ENCODE measurements around the gene FES. TPM values are rescaled to one million over a fixed set of nuclear protein-coding genes. Genes with fewer than 3 reads are reported as not detected.
A peak's percentile ranks its signal among the peaks of the same experiment; 100 is the strongest.
"Not testable (repeated sequence)": the region's sequence is repeated elsewhere in the genome, so short reads cannot be mapped to it uniquely, and the experiment has no call there.

The FES gene
- total and polyA plus RNA-seq, 2 donors (not counting 1 experiment from before 2014, with no cell fraction given), result 5.5 to 31.2 TPM

DNA sequence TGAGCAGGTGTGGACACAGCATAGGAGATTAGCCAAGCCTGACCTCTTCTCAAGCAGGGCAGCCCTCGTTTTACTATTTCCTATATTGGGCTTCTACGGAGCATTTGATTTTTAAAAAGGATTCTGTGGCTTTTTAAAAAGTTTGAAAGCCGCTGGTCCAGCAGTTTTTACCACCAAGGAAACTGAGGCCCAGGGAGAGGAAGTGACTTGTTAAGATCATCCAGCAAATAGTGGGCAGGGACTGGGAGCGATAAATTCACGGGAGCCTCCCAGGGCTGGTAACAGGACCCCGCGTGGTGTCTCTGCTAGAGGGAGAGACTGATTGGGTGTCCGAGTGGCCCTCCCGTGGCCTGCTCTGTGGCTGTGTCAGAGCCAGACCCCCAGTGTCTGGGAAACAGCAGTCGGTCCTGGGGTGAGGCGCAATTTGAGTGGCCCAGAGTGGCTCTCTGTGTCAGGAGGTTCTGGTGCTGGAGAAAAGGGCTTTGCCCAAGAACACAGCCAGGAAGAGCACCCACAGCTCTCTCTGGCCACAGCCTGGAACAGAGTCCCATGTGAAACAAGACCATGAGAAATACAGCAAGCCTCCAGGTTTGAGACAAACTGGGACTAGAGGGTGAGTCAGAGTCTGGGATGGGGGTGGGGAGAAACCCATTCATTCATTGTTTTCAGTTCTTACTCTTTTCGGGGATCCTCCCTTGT lies 11.7 kb upstream of the FES start:
- TF ChIP-seq EZH2 (IDR thresholded peaks at IDR 0.05; ENCODE audit: low read length, missing control alignments), result no peak
- TF ChIP-seq, protein P1, sequence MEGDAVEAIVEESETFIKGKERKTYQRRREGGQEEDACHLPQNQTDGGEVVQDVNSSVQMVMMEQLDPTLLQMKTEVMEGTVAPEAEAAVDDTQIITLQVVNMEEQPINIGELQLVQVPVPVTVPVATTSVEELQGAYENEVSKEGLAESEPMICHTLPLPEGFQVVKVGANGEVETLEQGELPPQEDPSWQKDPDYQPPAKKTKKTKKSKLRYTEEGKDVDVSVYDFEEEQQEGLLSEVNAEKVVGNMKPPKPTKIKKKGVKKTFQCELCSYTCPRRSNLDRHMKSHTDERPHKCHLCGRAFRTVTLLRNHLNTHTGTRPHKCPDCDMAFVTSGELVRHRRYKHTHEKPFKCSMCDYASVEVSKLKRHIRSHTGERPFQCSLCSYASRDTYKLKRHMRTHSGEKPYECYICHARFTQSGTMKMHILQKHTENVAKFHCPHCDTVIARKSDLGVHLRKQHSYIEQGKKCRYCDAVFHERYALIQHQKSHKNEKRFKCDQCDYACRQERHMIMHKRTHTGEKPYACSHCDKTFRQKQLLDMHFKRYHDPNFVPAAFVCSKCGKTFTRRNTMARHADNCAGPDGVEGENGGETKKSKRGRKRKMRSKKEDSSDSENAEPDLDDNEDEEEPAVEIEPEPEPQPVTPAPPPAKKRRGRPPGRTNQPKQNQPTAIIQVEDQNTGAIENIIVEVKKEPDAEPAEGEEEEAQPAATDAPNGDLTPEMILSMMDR (conservative IDR thresholded peaks at IDR 0.05 in 1 of 2, IDR thresholded peaks at IDR 0.05 in 1 of 2; ENCODE audit: low read depth in 1 of 2, low read length in 2 of 2), result no peak
- peak overlapping the region; percentile 84 for H3K9ac ChIP-seq (ENCODE audit: insufficient read depth, low read length)
- peak overlapping the region; percentile 62 for H3K27ac ChIP-seq (ENCODE audit: insufficient read depth, low read length)
- H3K4me3 ChIP-seq (replicated peaks in 1 of 4; ENCODE audit: control extremely low read depth in 1 of 4, insufficient read depth in 1 of 4, low read depth in 3 of 4, low read length in 4 of 4), result peak overlapping the region; percentile 58 to 81 (median 73)
- H2AFZ ChIP-seq (ENCODE audit: low read length), result no peak overlapping the region
- no peaks in the 10 kb centered on the region for H4K20me1 ChIP-seq (ENCODE audit: control insufficient read depth, extremely low read depth, insufficient read depth, low read length)
- peaks cover 6% of the 10 kb centered on the region for H3K36me3 ChIP-seq (ENCODE audit: control insufficient read depth, insufficient read depth, low read length)
- peak overlapping the region; percentile 100 for H3K4me2 ChIP-seq (ENCODE audit: extremely low read depth, insufficient read depth, low read length)
- H3K9me3 ChIP-seq (ENCODE audit: control insufficient read depth, insufficient read depth, low read depth, low read length), result no peaks in the 10 kb centered on the region
- DNase-seq (ENCODE audit: low read depth in 2 of 2), result peak; percentile 68 to 86
- H3K79me2 ChIP-seq (ENCODE audit: control insufficient read depth, insufficient read depth, low read length), result peaks cover 38% of the 10 kb centered on the region
- peaks cover 24% of the 10 kb centered on the region for H3K4me1 ChIP-seq (ENCODE audit: control insufficient read depth, extremely low read depth, insufficient read depth, low read length)
- no peaks in the 10 kb centered on the region for H3K27me3 ChIP-seq (ENCODE audit: control insufficient read depth, insufficient read depth, low read length)

DNA sequence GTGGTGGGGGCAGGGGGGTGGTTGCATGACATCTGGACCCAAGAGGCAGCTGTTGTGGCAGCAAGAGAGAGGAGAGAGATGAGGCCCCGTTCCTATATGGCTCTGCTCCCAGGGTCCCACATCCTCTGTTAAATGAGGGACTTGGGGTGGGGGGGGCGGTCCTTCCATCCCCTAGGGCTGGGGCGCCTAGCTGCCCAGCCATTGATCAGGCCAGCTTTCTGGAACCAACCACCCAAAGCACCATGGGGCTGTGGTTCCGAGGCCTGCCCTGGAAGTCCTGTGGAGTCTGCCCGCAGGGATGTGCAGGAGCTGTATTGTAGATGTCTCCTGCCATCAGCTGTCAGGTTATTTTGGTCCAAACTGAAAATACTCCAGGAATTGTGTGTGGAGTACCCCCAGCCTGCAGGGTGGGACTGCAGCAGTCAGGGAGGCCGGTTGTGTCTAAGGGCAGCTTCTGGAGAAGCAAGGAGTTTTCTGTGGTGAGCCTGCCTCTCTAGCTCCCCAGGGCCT lies 10.8 kb upstream of the FES start:
- H3K4me2 ChIP-seq (ENCODE audit: extremely low read depth, insufficient read depth, low read length), result peak overlapping the region; percentile 48
- H3K27me3 ChIP-seq (ENCODE audit: control insufficient read depth, insufficient read depth, low read length), result no peaks in the 10 kb centered on the region
- no peak overlapping the region for H3K4me3 ChIP-seq (replicated peaks in 1 of 4; ENCODE audit: control extremely low read depth in 1 of 4, insufficient read depth in 1 of 4, low read depth in 3 of 4, low read length in 4 of 4)
- H3K9me3 ChIP-seq (ENCODE audit: control insufficient read depth, insufficient read depth, low read depth, low read length), result no peaks in the 10 kb centered on the region
- H3K27ac ChIP-seq (ENCODE audit: insufficient read depth, low read length), result no peak overlapping the region
- no peak for DNase-seq (ENCODE audit: low read depth in 2 of 2)
- H3K36me3 ChIP-seq (ENCODE audit: control insufficient read depth, insufficient read depth, low read length), result peaks cover 9% of the 10 kb centered on the region
- H3K9ac ChIP-seq (ENCODE audit: insufficient read depth, low read length), result no peak overlapping the region
- peaks cover 24% of the 10 kb centered on the region for H3K4me1 ChIP-seq (ENCODE audit: control insufficient read depth, extremely low read depth, insufficient read depth, low read length)
- no peaks in the 10 kb centered on the region for H4K20me1 ChIP-seq (ENCODE audit: control insufficient read depth, extremely low read depth, insufficient read depth, low read length)
- TF ChIP-seq EZH2 (IDR thresholded peaks at IDR 0.05; ENCODE audit: low read length, missing control alignments), result no peak
- TF ChIP-seq, protein P1 (conservative IDR thresholded peaks at IDR 0.05 in 1 of 2, IDR thresholded peaks at IDR 0.05 in 1 of 2; ENCODE audit: low read depth in 1 of 2, low read length in 2 of 2), result no peak
- H3K79me2 ChIP-seq (ENCODE audit: control insufficient read depth, insufficient read depth, low read length), result peaks cover 38% of the 10 kb centered on the region
- no peak overlapping the region for H2AFZ ChIP-seq (ENCODE audit: low read length)

DNA sequence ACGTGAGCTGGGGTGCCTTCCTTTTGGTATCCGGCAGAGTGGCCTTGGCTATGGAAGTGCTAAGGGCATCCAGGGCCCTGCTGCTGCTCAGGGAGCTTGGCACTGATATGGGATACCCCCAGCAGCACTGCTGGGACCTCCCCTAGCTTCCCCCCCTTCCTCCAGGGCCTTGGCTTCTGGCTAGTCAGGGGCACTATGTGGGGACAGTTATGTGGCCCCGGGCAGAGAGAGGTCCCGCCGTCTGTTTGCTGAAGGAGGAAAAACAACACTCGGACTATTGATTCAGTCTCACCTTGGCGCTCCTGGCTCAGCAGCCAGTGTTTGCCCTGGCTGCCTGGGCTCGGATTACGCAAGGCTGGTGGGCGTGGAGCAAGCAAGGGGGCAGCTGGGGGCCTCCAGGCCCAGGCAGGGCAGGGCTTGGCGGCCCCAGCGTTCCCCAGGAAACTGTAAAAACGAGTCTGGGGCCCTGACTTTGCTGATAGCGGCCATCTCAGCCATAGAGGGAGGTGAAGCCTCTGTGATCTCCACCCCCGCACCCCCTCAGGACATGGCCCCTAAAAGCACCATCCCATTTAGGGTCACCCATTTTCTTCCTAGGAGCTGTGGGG lies 10.2 kb upstream of the FES start:
- peak overlapping the region; percentile 48 for H3K4me2 ChIP-seq (ENCODE audit: extremely low read depth, insufficient read depth, low read length)
- peak in 1 of 2 donors; percentile 30 for DNase-seq (ENCODE audit: low read depth in 2 of 2)
- peaks cover 38% of the 10 kb centered on the region for H3K79me2 ChIP-seq (ENCODE audit: control insufficient read depth, insufficient read depth, low read length)
- H3K9ac ChIP-seq (ENCODE audit: insufficient read depth, low read length), result no peak overlapping the region
- no peak for TF ChIP-seq EZH2 (IDR thresholded peaks at IDR 0.05; ENCODE audit: low read length, missing control alignments)
- TF ChIP-seq, protein P1 (conservative IDR thresholded peaks at IDR 0.05 in 1 of 2, IDR thresholded peaks at IDR 0.05 in 1 of 2; ENCODE audit: low read depth in 1 of 2, low read length in 2 of 2), result no peak
- no peak overlapping the region for H2AFZ ChIP-seq (ENCODE audit: low read length)
- no peaks in the 10 kb centered on the region for H3K27me3 ChIP-seq (ENCODE audit: control insufficient read depth, insufficient read depth, low read length)
- peaks cover 12% of the 10 kb centered on the region for H3K36me3 ChIP-seq (ENCODE audit: control insufficient read depth, insufficient read depth, low read length)
- peaks cover 24% of the 10 kb centered on the region for H3K4me1 ChIP-seq (ENCODE audit: control insufficient read depth, extremely low read depth, insufficient read depth, low read length)
- no peak overlapping the region for H3K4me3 ChIP-seq (replicated peaks in 1 of 4; ENCODE audit: control extremely low read depth in 1 of 4, insufficient read depth in 1 of 4, low read depth in 3 of 4, low read length in 4 of 4)
- H4K20me1 ChIP-seq (ENCODE audit: control insufficient read depth, extremely low read depth, insufficient read depth, low read length), result no peaks in the 10 kb centered on the region
- no peaks in the 10 kb centered on the region for H3K9me3 ChIP-seq (ENCODE audit: control insufficient read depth, insufficient read depth, low read depth, low read length)
- no peak overlapping the region for H3K27ac ChIP-seq (ENCODE audit: insufficient read depth, low read length)

DNA sequence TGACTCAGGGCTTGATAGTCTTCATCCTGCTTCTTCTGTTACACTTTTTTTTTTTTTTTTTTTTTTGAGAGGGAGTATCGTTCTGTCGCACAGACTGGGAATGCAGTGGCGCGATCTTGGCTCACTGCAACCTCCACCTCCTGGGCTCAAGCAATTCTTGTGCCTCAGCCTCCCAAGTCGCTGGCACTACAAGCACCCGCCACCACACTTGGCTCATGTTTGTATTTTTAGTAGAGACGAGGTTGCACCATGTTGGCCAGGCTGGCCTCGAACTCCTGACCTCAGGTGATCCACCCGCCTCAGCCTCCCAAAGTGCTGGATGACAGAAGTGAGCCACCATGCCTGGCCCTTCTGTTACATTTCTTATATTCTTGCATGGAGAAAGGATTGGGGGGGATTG lies 9.3 kb upstream of the FES start:
- not testable (repeated sequence) for H3K4me3 ChIP-seq (replicated peaks in 1 of 4; ENCODE audit: control extremely low read depth in 1 of 4, insufficient read depth in 1 of 4, low read depth in 3 of 4, low read length in 4 of 4); H4K20me1 ChIP-seq (ENCODE audit: control insufficient read depth, extremely low read depth, insufficient read depth, low read length); H3K4me2 ChIP-seq (ENCODE audit: extremely low read depth, insufficient read depth, low read length); H3K9ac ChIP-seq (ENCODE audit: insufficient read depth, low read length); H2AFZ ChIP-seq (ENCODE audit: low read length); H3K9me3 ChIP-seq (ENCODE audit: control insufficient read depth, insufficient read depth, low read depth, low read length); H3K27me3 ChIP-seq (ENCODE audit: control insufficient read depth, insufficient read depth, low read length); H3K27ac ChIP-seq (ENCODE audit: insufficient read depth, low read length); DNase-seq (ENCODE audit: low read depth in 2 of 2)
- peaks cover 38% of the 10 kb centered on the region for H3K79me2 ChIP-seq (ENCODE audit: control insufficient read depth, insufficient read depth, low read length)
- peaks cover 18% of the 10 kb centered on the region for H3K4me1 ChIP-seq (ENCODE audit: control insufficient read depth, extremely low read depth, insufficient read depth, low read length)
- H3K36me3 ChIP-seq (ENCODE audit: control insufficient read depth, insufficient read depth, low read length), result peaks cover 17% of the 10 kb centered on the region
